Breast epithelium (tissue), 4 donors: ENCODE data around the gene LILRA5. TPM values are rescaled to one million over a fixed set of nuclear protein-coding genes. Genes with fewer than 3 reads are reported as not detected.
A peak's percentile ranks its signal among the peaks of the same experiment; 100 is the strongest.

Experiments
- DNase-seq, 2 donors: peaks; one replicate each; pipeline ENCODE4 v3.0.0-alpha.2; 2019; ENCODE audit warnings: low spot score in 2 of 2
- H3K27ac ChIP-seq, 2 donors: fragments of 200-600 bp; sonication (generic) in 1 of 2; one replicate each; pipeline ENCODE4 v1.5.1; 2016 to 2019; ENCODE audit warnings: mild to moderate bottlenecking in 1 of 2
- H3K27me3 ChIP-seq, 2 donors: fragments of 200-600 bp; sonication (generic) in 1 of 2; one replicate each; pipeline versions ENCODE4 v1.5.1 to v1.6.0; 2017 to 2019; ENCODE audit warnings: control low read depth in 1 of 2, mild to moderate bottlenecking in 1 of 2
- H3K36me3 ChIP-seq: fragments of 200-600 bp; one replicate; pipeline ENCODE4 v1.5.1; 2019
- H3K4me1 ChIP-seq, 2 donors: fragments of 200-600 bp; sonication (generic); one replicate each; pipeline ENCODE4 v1.5.1; 2016 to 2019; ENCODE audit warnings: control low read depth in 1 of 2
- H3K4me3 ChIP-seq, 3 donors: fragments of 200-600 bp; sonication (generic); 1 replicate in 2 of 3; 2 replicates in 1 of 3; pipeline ENCODE4 v1.5.1; 2016 to 2019; ENCODE audit warnings: mild to moderate bottlenecking in 3 of 3, moderate library complexity in 2 of 3
- H3K9me3 ChIP-seq, 2 donors: fragments of 200-600 bp; sonication (generic) in 1 of 2; one replicate each; pipeline ENCODE4 v1.5.1; 2016 to 2019; ENCODE audit warnings: control low read depth in 1 of 2
- CTCF ChIP-seq, 3 donors: fragments of 450-650 bp; IDR thresholded peaks; one replicate each; pipeline ENCODE4 v1.5.1; 2016 to 2017; ENCODE audit warnings: antibody characterized with exemption in 3 of 3, mild to moderate bottlenecking in 3 of 3, moderate library complexity in 3 of 3
- POLR2A ChIP-seq: fragments of 450-650 bp; IDR thresholded peaks from one replicate; pipeline ENCODE4 v1.6.1; 2016; ENCODE audit warnings: antibody characterized with exemption, mild to moderate bottlenecking, moderate library complexity
- POLR2AphosphoS5 ChIP-seq, 3 donors: sonication (generic); formaldehyde crosslinking; IDR thresholded peaks; one replicate each; pipeline ENCODE4 v1.6.1; 2017; ENCODE audit warnings: antibody characterized with exemption in 3 of 3
- intact Hi-C: fragments of 100-400 bp; cut with DNase I; formaldehyde crosslinking; loops from one replicate; pipeline ENCODE4 v1.15.1; 2023; ENCODE audit warnings: low total_unique reads
- total RNA-seq, 3 donors: library from RNA; depleted of rRNA; stranded (reverse); fragments of >200 nt; gene quantifications; one replicate each; pipeline ENCODE4 v1.1.0, GENCODE V29; 2016

Gene LILRA5
- total RNA-seq, 3 donors from 2014 or later: 0.98 to 2.2 (median 1.4) TPM

DNA sequence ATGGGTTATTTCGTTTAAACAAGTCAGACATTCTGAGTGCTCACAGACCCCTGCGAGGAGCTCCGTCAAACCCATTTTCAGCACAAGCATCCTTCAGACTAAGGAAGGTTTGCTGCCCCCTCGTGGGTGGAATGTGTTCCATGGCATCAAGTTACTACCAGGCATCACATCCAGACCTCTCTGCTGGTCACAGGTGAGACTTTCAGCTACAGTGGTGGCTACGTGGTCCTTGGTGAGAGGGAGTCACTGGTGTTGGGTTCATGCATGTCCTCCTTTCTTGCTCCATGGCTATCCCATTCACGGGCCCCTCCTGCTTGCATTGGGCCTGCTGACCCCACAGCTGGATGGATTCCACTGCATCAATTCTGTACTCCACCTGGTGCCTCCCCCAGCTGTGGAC is 46.8 kb downstream of the LILRA5 start:
- intact Hi-C loops: no loop called here
- TF ChIP-seq CTCF (IDR thresholded peaks at IDR 0.05) (peak in 2 of 3 donors; percentile 52 to 60), POLR2AphosphoS5 (IDR thresholded peaks at IDR 0.05) (no peak), POLR2A (no peak)

GRCh38 chr19:54262470-54262869 is 50.5 kb downstream of the LILRA5 start:
- H3K4me3 ChIP-seq: no peak overlapping the region
- H3K36me3 ChIP-seq: no peaks in the 10 kb centered on the region
- intact Hi-C loops: no loop called here
- H3K27me3 ChIP-seq: peaks cover 0 to 4% of the 10 kb centered on the region in 2 donors
- no peaks in the 10 kb centered on the region for H3K4me1 ChIP-seq
- H3K9me3 ChIP-seq: no peaks in the 10 kb centered on the region
- no peak for TF ChIP-seq POLR2A
- TF ChIP-seq POLR2AphosphoS5 (IDR thresholded peaks at IDR 0.05): no peak
- no peak for TF ChIP-seq CTCF (IDR thresholded peaks at IDR 0.05)
- no peak overlapping the region for H3K27ac ChIP-seq
- no peak for DNase-seq

More for the DNA sequence above, 46.8 kb downstream of the LILRA5 start:
- DNase-seq: peak; percentile 39 to 72
- Histone ChIP-seq H3K27ac (no peak overlapping the region), H3K9me3 (no peaks in the 10 kb centered on the region), H3K4me1 (no peaks in the 10 kb centered on the region), H3K27me3 (no peaks in the 10 kb centered on the region), H3K4me3 (no peak overlapping the region), H3K36me3 (no peaks in the 10 kb centered on the region)

- no peaks in the 10 kb centered on the region for H3K9me3 ChIP-seq
- no peak overlapping the region for H3K4me3 ChIP-seq
- TF ChIP-seq POLR2A: no peak
- no peak for TF ChIP-seq POLR2AphosphoS5 (IDR thresholded peaks at IDR 0.05)
- no peak for TF ChIP-seq CTCF (IDR thresholded peaks at IDR 0.05)
- no peak for DNase-seq
- H3K36me3 ChIP-seq: no peaks in the 10 kb centered on the region
- peaks cover 0 to 8% of the 10 kb centered on the region in 2 donors for H3K27me3 ChIP-seq
- intact Hi-C loops: no loop called here
- no peaks in the 10 kb centered on the region for H3K4me1 ChIP-seq
- H3K27ac ChIP-seq: no peak overlapping the region
Measured at GRCh38 chr19:54262066-54262465, 50.9 kb downstream of the LILRA5 start.

- intact Hi-C loops: no loop called here
- no peak for DNase-seq
- Histone ChIP-seq H3K36me3 (no peaks in the 10 kb centered on the region), H3K4me1 (no peaks in the 10 kb centered on the region), H3K27me3 (peaks cover 0 to 57% of the 10 kb centered on the region in 2 donors), H3K27ac (no peak within 1 kb of the TSS), H3K9me3 (no peaks in the 10 kb centered on the region), H3K4me3 (peak within 1 kb of the TSS in 1 of 3 donors; percentile 39)
- TF ChIP-seq POLR2A (no peak), POLR2AphosphoS5 (IDR thresholded peaks at IDR 0.05) (no peak), CTCF (IDR thresholded peaks at IDR 0.05) (no peak)
Measured at GRCh38 chr19:54257116-54257480, 55.9 kb downstream of the LILRA5 start, which contains the start of gene LILRB5. LILRB5 (minus strand) TSS chr19:54257273; CDS start chr19:54257193, 80 bp downstream.

Other genes starting within 250 kb of the LILRA5 start
- gene VSTM1, start 249.3 kb downstream of the LILRA5 start, total RNA-seq: not detected
- gene TARM1, start 231.8 kb downstream of the LILRA5 start, total RNA-seq: not detected
- gene OSCAR, start 212.4 kb downstream of the LILRA5 start, total RNA-seq: 1 to 10 TPM in 2 of 3 donors, under 1 TPM in 1; 0.66 to 2.4 (median 2.2) TPM
- 10 to 100 TPM; 17.3 to 20.6 (median 20.5) TPM for gene NDUFA3, start 210.3 kb downstream of the LILRA5 start, total RNA-seq
- 10 to 100 TPM; 11.9 to 16.7 (median 16.2) TPM for gene TFPT, start 197.5 kb downstream of the LILRA5 start, total RNA-seq
- 10 to 100 TPM; 45.5 to 59.6 (median 52.5) TPM for gene PRPF31, start 197.4 kb downstream of the LILRA5 start, total RNA-seq
- 10 to 100 TPM; 14.6 to 23.4 (median 22.9) TPM for gene CNOT3, start 175.4 kb downstream of the LILRA5 start, total RNA-seq
- 1 to 10 TPM; 6.4 to 8.5 (median 8.0) TPM for gene LENG1, start 153.4 kb downstream of the LILRA5 start, total RNA-seq
- 10 to 100 TPM in 2 of 3 donors, under 1 TPM in 1; 0.48 to 41.6 (median 38.0) TPM for gene TMC4, start 140.0 kb downstream of the LILRA5 start, total RNA-seq
- gene MBOAT7, start 123.6 kb downstream of the LILRA5 start, total RNA-seq: 10 to 100 TPM; 16.5 to 37.3 (median 24.6) TPM
- gene TSEN34, start 121.9 kb downstream of the LILRA5 start, total RNA-seq: 10 to 100 TPM; 59.5 to 80.3 (median 74.4) TPM
- gene RPS9, start 112.3 kb downstream of the LILRA5 start, total RNA-seq: 1,000 to 10,000 TPM; 2,169 to 2,630 (median 2,424) TPM
- 10 to 100 TPM in 2 of 3 donors, 1 to 10 TPM in 1; 1.6 to 28.3 (median 11.5) TPM for gene LILRB3, start 90.2 kb downstream of the LILRA5 start, total RNA-seq
- gene LILRA6, start 70.4 kb downstream of the LILRA5 start, total RNA-seq: 1 to 10 TPM; 1.3 to 2.9 (median 1.8) TPM
- gene LILRB5, start 55.9 kb downstream of the LILRA5 start, total RNA-seq: 10 to 100 TPM in 1 of 3 donors, 1 to 10 TPM in 2; 2.0 to 46.4 (median 4.8) TPM
- gene LILRB2, start 32.1 kb downstream of the LILRA5 start, total RNA-seq: 1 to 10 TPM in 2 of 3 donors, under 1 TPM in 1; 0.98 to 3.5 (median 1.8) TPM
- gene LILRA4, start 26.0 kb upstream of the LILRA5 start, total RNA-seq: 1 to 10 TPM in 1 of 3 donors, not detected in 2; 4.5 TPM
- 10 to 100 TPM; 11.8 to 44.5 (median 23.1) TPM for gene LAIR1, start 51.8 kb upstream of the LILRA5 start, total RNA-seq
- 1 to 10 TPM in 2 of 3 donors, under 1 TPM in 1; 0.48 to 4.6 (median 4.0) TPM for gene TTYH1, start 102.3 kb upstream of the LILRA5 start, total RNA-seq
- 100 to 1,000 TPM in 2 of 3 donors, 10 to 100 TPM in 1; 82.9 to 204 (median 148) TPM for gene LENG8, start 136.0 kb upstream of the LILRA5 start, total RNA-seq
- 1 to 10 TPM; 4.5 to 8.2 (median 4.8) TPM for gene LENG9, start 150.6 kb upstream of the LILRA5 start, total RNA-seq
- 10 to 100 TPM in 2 of 3 donors, 1 to 10 TPM in 1; 8.8 to 40.6 (median 17.4) TPM for gene CDC42EP5, start 160.1 kb upstream of the LILRA5 start, total RNA-seq
- gene LAIR2, start 189.7 kb upstream of the LILRA5 start, total RNA-seq: not detected